HCT116 (cell line): ENCODE data around the gene ARMH3. TPM values are rescaled to one million over a fixed set of nuclear protein-coding genes. Genes with fewer than 3 reads are reported as not detected.

Source experiments
- ATAC-seq: fragments of 200-7000 bp; cut with Tn5 transposase; 2 replicates; pipeline ENCODE4 v1.9.1; 2020; ENCODE audit warnings: mild to moderate bottlenecking, moderate library complexity
- BruUV-seq: library from RNA; stranded (reverse); fragments of 400-500 nt; replicated peaks from 2 replicates; lab custom pipeline; 2021; lab: Mats Ljungman, UMichigan
- CTCF ChIA-PET: fragments of 300-600 bp; sonication (Branson Sonifier 250); formaldehyde crosslinking; loops from one replicate; lab custom pipeline; 2021; ENCODE audit warnings: antibody characterized with exemption; lab: Charles Lee
- POLR2A ChIA-PET: fragments of 300-600, 350-600 bp; sonication (Branson Sonifier 250); formaldehyde crosslinking; loops from one replicate; lab custom pipeline; 2021; ENCODE audit warnings: antibody characterized with exemption; lab: Charles Lee
- RAD21 ChIA-PET, 2 experiments: fragments of 300-600 bp; sonication (Branson Sonifier 250); formaldehyde crosslinking; loops; one replicate each; lab custom pipeline; 2023; ENCODE audit warnings: low total read pairs in 2 of 2; ENCODE audit not compliant: uncharacterized antibody in 2 of 2, unreplicated experiment in 2 of 2, low non-redundant PET in 1 of 2; lab: Charles Lee
- DNase-seq: peaks from one replicate; pipeline ENCODE4 v3.0.0-alpha.2; 2010; ENCODE audit warnings: low read depth, low spot score
- H2AFZ ChIP-seq: fragments of 200-600 bp; shearing (Covaris generic), sonication (generic); 2 replicates; pipeline ENCODE4 v1.6.1; 2017; ENCODE audit warnings: low read depth, mixed run types, mixed read lengths, antibody characterized with exemption, low read length; ENCODE audit not compliant: poor library complexity, severe bottlenecking
- H3K27ac ChIP-seq: 2 replicates; pipeline ENCODE4 v1.5.1; 2012; ENCODE audit warnings: low read depth, low read length
- H3K27me3 ChIP-seq: fragments of 200-600 bp; sonication (generic); 2 replicates; pipeline ENCODE4 v1.6.1; 2016; ENCODE audit warnings: mixed run types, low read length, mixed read lengths; ENCODE audit not compliant: insufficient read depth
- H3K36me3 ChIP-seq, 2 experiments: fragments of 200-500 bp in 1 of 2; fragments of 200-600 bp in 1 of 2; sonication (Bioruptor generic) in 1 of 2; sonication (generic) in 1 of 2; 2 replicates each; pipeline versions ENCODE4 v1.5.1 to v1.6.1; 2014 to 2016; ENCODE audit warnings: low read length in 2 of 2, inconsistent platforms in 1 of 2, mixed read lengths in 1 of 2, mixed run types in 1 of 2; ENCODE audit not compliant: insufficient read depth in 2 of 2, control insufficient read depth in 1 of 2
- H3K4me1 ChIP-seq, 2 experiments: fragments of 200-600 bp in 1 of 2; sonication (generic) in 1 of 2; 2 replicates each; pipeline versions ENCODE4 v1.5.1 to v1.6.1; 2012 to 2017; ENCODE audit warnings: low read length in 2 of 2, inconsistent platforms in 1 of 2, mild to moderate bottlenecking in 1 of 2, mixed read lengths in 1 of 2, mixed run types in 1 of 2, moderate library complexity in 1 of 2; ENCODE audit not compliant: insufficient read depth in 2 of 2, control insufficient read depth in 1 of 2
- H3K4me2 ChIP-seq: fragments of 200-600 bp; sonication (generic); 2 replicates; pipeline ENCODE4 v1.6.1; 2017; ENCODE audit warnings: mixed run types, low read length, mixed read lengths
- H3K4me3 ChIP-seq, 2 experiments: fragments of 200-600 bp in 1 of 2; sonication (generic) in 1 of 2; replicated peaks in 1 of 2; 2 replicates each; pipeline ENCODE4 v1.5.1; 2011 to 2016; ENCODE audit warnings: low read length in 2 of 2, control low read depth in 1 of 2, low read depth in 1 of 2, mild to moderate bottlenecking in 1 of 2, mixed read lengths in 1 of 2, mixed run types in 1 of 2
- H3K79me2 ChIP-seq: fragments of 200-600 bp; sonication (generic); 2 replicates; pipeline ENCODE4 v1.6.1; 2017; ENCODE audit warnings: mild to moderate bottlenecking, mixed run types, low read length, moderate library complexity, mixed read lengths; ENCODE audit not compliant: insufficient read depth
- H3K9ac ChIP-seq: fragments of 200-600 bp; sonication (generic); 2 replicates; pipeline ENCODE4 v1.6.1; 2016; ENCODE audit warnings: low read length, mixed read lengths
- H3K9me2 ChIP-seq: fragments of 200-600 bp; sonication (generic), shearing (Covaris generic); 2 replicates; pipeline ENCODE4 v1.6.1; 2017; ENCODE audit warnings: mixed run types, mild to moderate bottlenecking, moderate library complexity; ENCODE audit not compliant: insufficient read depth
- H3K9me3 ChIP-seq, 2 experiments: fragments of 200-500 bp in 1 of 2; fragments of 200-600 bp in 1 of 2; sonication (Bioruptor generic) in 1 of 2; sonication (generic) in 1 of 2; 2 replicates each; pipeline ENCODE4 v1.6.1; 2014 to 2017; ENCODE audit warnings: low read length in 2 of 2, mixed read lengths in 2 of 2, inconsistent platforms in 1 of 2, low read depth in 1 of 2, mild to moderate bottlenecking in 1 of 2, mixed run types in 1 of 2, moderate library complexity in 1 of 2; ENCODE audit not compliant: control insufficient read depth in 1 of 2, insufficient read depth in 1 of 2
- H4K20me1 ChIP-seq: fragments of 200-600 bp; sonication (generic), shearing (Covaris generic); 2 replicates; pipeline ENCODE4 v1.6.1; 2017; ENCODE audit warnings: mixed run types, mild to moderate bottlenecking, moderate library complexity; ENCODE audit not compliant: insufficient read depth
- CBX3 ChIP-seq: IDR thresholded peaks from 2 replicates; pipeline ENCODE4 v1.6.1; 2012; ENCODE audit warnings: low read depth
- CEBPB ChIP-seq: IDR thresholded peaks from 2 replicates; pipeline ENCODE4 v1.6.1; 2012; ENCODE audit warnings: low read depth
- EGR1 ChIP-seq: IDR thresholded peaks from 2 replicates; pipeline ENCODE4 v1.6.1; 2012; ENCODE audit warnings: low read depth
- ELF1 ChIP-seq: IDR thresholded peaks from 2 replicates; pipeline ENCODE4 v1.6.1; 2012; ENCODE audit warnings: low read depth, borderline replicate concordance
- EZH2 ChIP-seq: fragments of 200-600 bp; sonication (generic); IDR thresholded peaks from 2 replicates; pipeline ENCODE4 v1.6.1; 2017; ENCODE audit warnings: antibody characterized with exemption, mixed run types
- EZH2phosphoT487 ChIP-seq: fragments of 200-600 bp; IDR thresholded peaks from 2 replicates; pipeline ENCODE4 v1.6.1; 2018; ENCODE audit warnings: antibody characterized with exemption, borderline replicate concordance
- FOSL1 ChIP-seq: IDR thresholded peaks from 2 replicates; pipeline ENCODE4 v1.6.1; 2012; ENCODE audit warnings: low read depth
- JUND ChIP-seq: IDR thresholded peaks from 2 replicates; pipeline ENCODE4 v1.6.1; 2012
- POLR2A ChIP-seq: IDR thresholded peaks from 2 replicates; pipeline ENCODE4 v1.7.0; 2011; ENCODE audit warnings: borderline replicate concordance; ENCODE audit not compliant: insufficient read depth, insufficient read length; ENCODE audit errors: extremely low read depth
- POLR2AphosphoS5 ChIP-seq: IDR thresholded peaks from 2 replicates; pipeline ENCODE4 v1.6.1; 2011; ENCODE audit warnings: mild to moderate bottlenecking, low read depth, low read length, moderate library complexity
- RAD21 ChIP-seq: IDR thresholded peaks from 2 replicates; pipeline ENCODE4 v1.6.1; 2012; ENCODE audit warnings: low read depth, mild to moderate bottlenecking
- SIN3A ChIP-seq: IDR thresholded peaks from 2 replicates; pipeline ENCODE4 v1.6.1; 2012; ENCODE audit warnings: low read depth
- SP1 ChIP-seq: IDR thresholded peaks from 2 replicates; pipeline ENCODE4 v1.6.1; 2012; ENCODE audit warnings: low read depth
- SRF ChIP-seq: IDR thresholded peaks from 2 replicates; pipeline ENCODE4 v1.6.1; 2012; ENCODE audit warnings: low read depth
- TCF7L2 ChIP-seq: IDR thresholded peaks from 2 replicates; pipeline ENCODE4 v1.7.0; 2011; ENCODE audit warnings: borderline replicate concordance, inconsistent platforms; ENCODE audit not compliant: insufficient read depth, insufficient read length; ENCODE audit errors: extremely low read depth
- ZFX ChIP-seq: fragments of 450-650 bp; IDR thresholded peaks from 2 replicates; pipeline ENCODE4 v1.6.1; 2017
- ZNF274 ChIP-seq: fragments of 200-500 bp; sonication (Bioruptor generic); IDR thresholded peaks from 2 replicates; pipeline ENCODE4 v1.6.1; 2014; ENCODE audit warnings: mild to moderate bottlenecking, low read depth, low read length, inconsistent platforms
- intact Hi-C: fragments of 100-400 bp; cut with micrococcal nuclease; formaldehyde crosslinking; loops from 2 replicates; pipeline ENCODE4 v1.10.0; 2022
- total RNA-seq: library from RNA; stranded (reverse); gene quantifications from one replicate; pipeline ENCODE4 v1.2.1, GENCODE V29; 2021; ENCODE audit not compliant: unreplicated experiment
- TF ChIP-seq, protein P1 (sequence below): IDR thresholded peaks from 2 replicates; pipeline ENCODE4 v1.6.1; 2012
- TF ChIP-seq, protein P2 (sequence below): IDR thresholded peaks from 2 replicates; pipeline ENCODE4 v1.6.1; 2012

ARMH3 gene
- total RNA-seq, 1 experiment from 2014 or later: 30.4 TPM

DNA sequence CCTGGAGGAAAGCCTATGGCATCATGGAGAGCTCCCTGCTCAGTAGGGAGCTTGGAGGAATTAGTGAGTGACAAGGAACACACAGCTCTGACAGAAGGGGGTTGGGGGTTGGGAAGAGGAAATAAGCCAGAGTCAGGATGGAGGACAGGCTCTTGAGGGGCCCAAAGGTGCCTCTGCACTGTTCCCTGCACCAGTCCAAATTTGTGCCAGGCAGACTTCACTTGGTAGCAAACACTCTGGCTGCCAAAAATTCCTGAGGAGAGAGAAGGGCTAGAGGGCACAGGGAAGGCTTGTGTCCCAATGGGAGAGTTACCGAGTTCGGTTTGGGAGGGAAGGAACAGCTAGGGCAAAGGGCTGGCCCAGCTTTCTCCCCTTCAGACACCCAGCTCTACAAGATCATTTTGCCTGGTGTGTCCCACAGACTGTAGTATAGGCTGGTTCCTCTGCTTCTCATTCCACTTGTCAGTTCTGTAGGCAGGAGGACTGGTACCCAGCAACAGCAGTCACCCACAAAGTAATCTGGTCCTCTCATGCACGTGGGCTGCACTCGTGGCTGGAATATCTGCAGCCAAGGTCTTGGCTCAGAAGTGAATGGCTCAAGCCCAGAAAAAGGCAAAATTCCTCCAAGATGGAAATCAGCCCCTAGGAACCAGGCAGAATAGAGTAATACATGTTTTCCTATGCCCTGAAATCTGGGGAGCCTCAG is 204.4 kb downstream of the ARMH3 start:
- DNase-seq (no peak), ATAC-seq (no peak)
- intact Hi-C loops: no loop called here
- POLR2A ChIA-PET: no interaction called here
- Histone ChIP-seq H2AFZ (no peak overlapping the region), H3K4me3 (no peak overlapping the region), H3K4me2 (no peak overlapping the region), H4K20me1 (no peaks in the 10 kb centered on the region), H3K27ac (no peak overlapping the region), H3K4me1 (peaks cover 0 to 7% of the 10 kb centered on the region in 2 experiments; a peak in 1 of 4 replicates), H3K36me3 (no peaks in the 10 kb centered on the region; a peak in 1 of 4 replicates), H3K9ac (no peak overlapping the region), H3K27me3 (no peaks in the 10 kb centered on the region), H3K9me2 (no peaks in the 10 kb centered on the region), H3K79me2 (no peaks in the 10 kb centered on the region), H3K9me3 (no peaks in the 10 kb centered on the region)
- CTCF ChIA-PET: interaction anchor here (1.2 to 6.3 kb wide), 3 partner anchors 10 to 158 kb away, joined by 4 to 41 read pairs (median 7); no protein-coding TSS in a partner anchor
- TF ChIP-seq EGR1: no peak
- TF ChIP-seq SP1: no peak
- no peak for TF ChIP-seq EZH2
- no peak for TF ChIP-seq JUND
- no peak for TF ChIP-seq POLR2A
- TF ChIP-seq, protein P1, sequence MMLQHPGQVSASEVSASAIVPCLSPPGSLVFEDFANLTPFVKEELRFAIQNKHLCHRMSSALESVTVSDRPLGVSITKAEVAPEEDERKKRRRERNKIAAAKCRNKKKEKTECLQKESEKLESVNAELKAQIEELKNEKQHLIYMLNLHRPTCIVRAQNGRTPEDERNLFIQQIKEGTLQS: no peak
- TF ChIP-seq CEBPB: no peak
- no peak for TF ChIP-seq EZH2phosphoT487
- TF ChIP-seq POLR2AphosphoS5: no peak
- BruUV-seq: no TSS peak
- RAD21 ChIA-PET: no interaction called here

DNA sequence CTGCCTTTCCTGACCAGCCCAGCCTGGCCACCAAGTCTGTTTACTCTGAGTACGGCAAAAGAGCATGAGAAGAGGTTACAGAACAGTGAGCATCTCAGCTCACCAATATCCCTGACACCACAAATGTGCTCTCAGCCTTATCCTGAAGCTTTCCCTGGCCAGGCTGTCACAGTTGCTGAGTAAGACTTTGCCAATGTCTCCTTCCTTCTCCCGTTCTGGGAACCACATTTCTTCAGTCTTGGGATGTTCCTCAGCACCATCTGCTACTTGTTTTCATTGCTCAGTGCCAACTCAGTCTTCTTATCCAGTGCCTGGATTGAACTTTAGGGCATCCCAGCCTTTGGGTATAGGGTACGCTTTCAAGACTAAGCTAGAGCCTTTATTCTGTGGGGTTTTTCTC is 205.2 kb downstream of the ARMH3 start:
- ChIA-PET CTCF (interaction anchor here (1.2 to 6.3 kb wide), 3 partner anchors 10 to 159 kb away, joined by 4 to 41 read pairs (median 7); no protein-coding TSS in a partner anchor), POLR2A (no interaction called here), RAD21 (no interaction called here)
- DNase-seq (no peak), ATAC-seq (no peak)
- intact Hi-C loops: no loop called here
- Histone ChIP-seq H3K4me1 (peaks cover 0 to 7% of the 10 kb centered on the region in 2 experiments; a peak in 1 of 4 replicates), H3K27ac (no peak overlapping the region), H3K9me3 (no peaks in the 10 kb centered on the region), H3K4me3 (no peak overlapping the region), H3K27me3 (no peaks in the 10 kb centered on the region), H3K4me2 (no peak overlapping the region), H3K9ac (no peak overlapping the region), H2AFZ (no peak overlapping the region), H3K36me3 (no peaks in the 10 kb centered on the region; a peak in 1 of 4 replicates), H3K79me2 (no peaks in the 10 kb centered on the region), H3K9me2 (no peaks in the 10 kb centered on the region), H4K20me1 (no peaks in the 10 kb centered on the region)
- TF ChIP-seq SRF (no peak), TCF7L2 (no peak), POLR2AphosphoS5 (no peak), POLR2A (no peak), ZNF274 (no peak), ZFX (no peak), SIN3A (no peak), RAD21 (no peak), EZH2phosphoT487 (no peak), CBX3 (no peak), SP1 (no peak), ELF1 (no peak), FOSL1 (no peak)
- TF ChIP-seq, protein P2, sequence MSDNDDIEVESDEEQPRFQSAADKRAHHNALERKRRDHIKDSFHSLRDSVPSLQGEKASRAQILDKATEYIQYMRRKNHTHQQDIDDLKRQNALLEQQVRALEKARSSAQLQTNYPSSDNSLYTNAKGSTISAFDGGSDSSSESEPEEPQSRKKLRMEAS: no peak
- BruUV-seq: no TSS peak
